Measurements from ENCODE around the gene BRSK1. TPM values are rescaled to one million over a fixed set of nuclear protein-coding genes. Genes with fewer than 3 reads are reported as not detected.

The BRSK1 gene
- total and polyA plus RNA-seq, 2 of the 13 experiments (the other 11 are each of a cell fraction or from before 2014, with no cell fraction given), result 0.18 to 1.2 TPM

- TF ChIP-seq NPAS2 (CRISPR knock-in tag; IDR thresholded peaks at IDR 0.05; ENCODE audit: borderline replicate concordance) (no peak), ZNF276 (CRISPR knock-in tag; IDR thresholded peaks at IDR 0.05; ENCODE audit: low read depth) (no peak), ZBTB46 (CRISPR knock-in tag; IDR thresholded peaks at IDR 0.05; ENCODE audit: borderline replicate concordance) (no peak), PRDM15 (CRISPR knock-in tag; IDR thresholded peaks at IDR 0.05) (no peak), NKX3-1 (CRISPR knock-in tag; IDR thresholded peaks at IDR 0.05) (no peak), HIC2 (CRISPR knock-in tag; IDR thresholded peaks at IDR 0.05; ENCODE audit: low read depth) (peak; percentile 71; the same call in 1 of the 2 replicates), FOXM1 (CRISPR knock-in tag; IDR thresholded peaks at IDR 0.05) (no peak), ZNF275 (CRISPR knock-in tag; IDR thresholded peaks at IDR 0.05; ENCODE audit: borderline replicate concordance) (no peak), ELF4 (CRISPR knock-in tag; IDR thresholded peaks at IDR 0.05; ENCODE audit: borderline replicate concordance) (no peak), NFRKB (IDR thresholded peaks at IDR 0.05) (no peak), HNF4G (IDR thresholded peaks at IDR 0.05; ENCODE audit: borderline replicate concordance, low read depth, low read length) (peak; percentile 33; the same call in 1 of the 2 replicates), HNF4G (CRISPR knock-in tag; IDR thresholded peaks at IDR 0.05; ENCODE audit: borderline replicate concordance, low read depth) (no peak), ZNF7 (CRISPR knock-in tag; IDR thresholded peaks at IDR 0.05) (no peak), ATF3 (CRISPR knock-in tag; IDR thresholded peaks at IDR 0.05) (no peak)
Observed at GRCh38 chr19:55256562-55257460, 27.0 kb upstream of the BRSK1 start (continued).
